CD14-positive monocyte (primary cell): ENCODE data around the gene MAB21L4. TPM values are rescaled to one million over a fixed set of nuclear protein-coding genes. Genes with fewer than 3 reads are reported as not detected.

Experiments
- DNase-seq, 3 donors: peaks; one replicate each; pipeline ENCODE4 v3.0.0-alpha.2; 2011 to 2022
- H2AFZ ChIP-seq: 2 replicates; pipeline ENCODE4 v1.6.0; 2012; ENCODE audit warnings: mild to moderate bottlenecking, low read depth, low read length, inconsistent platforms; ENCODE audit not compliant: insufficient read depth, poor library complexity, severe bottlenecking
- H3K27ac ChIP-seq, 2 donors: 1 replicate in 1 of 2; 2 replicates in 1 of 2; pipeline ENCODE4 v1.5.1; 2012 to 2013; ENCODE audit warnings: low read length in 2 of 2, control low read depth in 1 of 2, inconsistent platforms in 1 of 2, low read depth in 1 of 2, mild to moderate bottlenecking in 1 of 2
- H3K27me3 ChIP-seq, 2 donors: one replicate each; pipeline versions ENCODE4 v1.6.0 to v1.6.1; 2011 to 2013; ENCODE audit warnings: low read length in 2 of 2; ENCODE audit not compliant: control insufficient read depth in 2 of 2, insufficient read depth in 2 of 2
- H3K36me3 ChIP-seq, 2 donors: replicated peaks in 1 of 2; 1 replicate in 1 of 2; 2 replicates in 1 of 2; pipeline versions ENCODE4 v1.5.1 to v1.6.1; 2012 to 2013; ENCODE audit warnings: low read length in 2 of 2, control low read depth in 1 of 2, inconsistent platforms in 1 of 2, mild to moderate bottlenecking in 1 of 2; ENCODE audit not compliant: insufficient read depth in 2 of 2, control insufficient read depth in 1 of 2
- H3K4me1 ChIP-seq, 2 donors: 1 replicate in 1 of 2; 2 replicates in 1 of 2; pipeline versions ENCODE4 v1.5.1 to v1.6.1; 2012 to 2013; ENCODE audit warnings: low read length in 2 of 2, control low read depth in 1 of 2, inconsistent platforms in 1 of 2, mild to moderate bottlenecking in 1 of 2, moderate library complexity in 1 of 2; ENCODE audit not compliant: insufficient read depth in 2 of 2, control insufficient read depth in 1 of 2
- H3K4me2 ChIP-seq: replicated peaks from 2 replicates; pipeline ENCODE3; 2012; ENCODE audit warnings: low read length, moderate library complexity, mild to moderate bottlenecking; ENCODE audit not compliant: poor library complexity, severe bottlenecking; ENCODE audit errors: extremely low read depth
- H3K4me3 ChIP-seq, 3 experiments: fragments of 200-600 bp in 1 of 3; sonication (generic) in 1 of 3; replicated peaks in 1 of 3; 1 replicate in 2 of 3; 2 replicates in 1 of 3; pipeline ENCODE4 v1.5.1; 2011 to 2013; ENCODE audit warnings: low read length in 3 of 3, mild to moderate bottlenecking in 3 of 3, control low read depth in 2 of 3, low read depth in 2 of 3, inconsistent platforms in 1 of 3, moderate library complexity in 1 of 3
- H3K79me2 ChIP-seq: 2 replicates; pipeline ENCODE4 v1.6.0; 2012; ENCODE audit warnings: mild to moderate bottlenecking, control low read depth, inconsistent platforms, low read length, moderate library complexity; ENCODE audit not compliant: insufficient read depth
- H3K9ac ChIP-seq: 2 replicates; pipeline ENCODE4 v1.6.0; 2017; ENCODE audit warnings: low read length, mild to moderate bottlenecking; ENCODE audit not compliant: insufficient read depth, poor library complexity, severe bottlenecking
- H3K9me3 ChIP-seq, 2 donors: replicated peaks in 1 of 2; 1 replicate in 1 of 2; 2 replicates in 1 of 2; pipeline versions ENCODE4 v1.5.1 to v1.6.1; 2012 to 2013; ENCODE audit warnings: low read length in 2 of 2, control low read depth in 1 of 2; ENCODE audit not compliant: control insufficient read depth in 1 of 2, insufficient read depth in 1 of 2
- H4K20me1 ChIP-seq: 2 replicates; pipeline ENCODE4 v1.6.0; 2012; ENCODE audit warnings: mild to moderate bottlenecking, low read length, control low read depth, moderate library complexity; ENCODE audit not compliant: insufficient read depth
- H3K27ac Mint-ChIP-seq, 7 donors: one replicate each; pipeline ENCODE4 v1.8.0; 2020; ENCODE audit warnings: mild to moderate bottlenecking in 7 of 7, mixed read lengths in 7 of 7, moderate library complexity in 6 of 7, inconsistent platforms in 2 of 7
- H3K27me3 Mint-ChIP-seq, 3 donors: one replicate each; pipeline ENCODE4 v1.8.0; 2021 to 2022; ENCODE audit warnings: low read depth in 3 of 3, mild to moderate bottlenecking in 3 of 3, mixed read lengths in 3 of 3, moderate library complexity in 3 of 3, inconsistent platforms in 1 of 3
- H3K36me3 Mint-ChIP-seq, 2 donors: one replicate each; pipeline ENCODE4 v1.8.0; 2020; ENCODE audit warnings: mixed read lengths in 2 of 2, inconsistent platforms in 1 of 2, mild to moderate bottlenecking in 1 of 2
- H3K4me1 Mint-ChIP-seq: one replicate; pipeline ENCODE4 v1.8.0; 2020; ENCODE audit warnings: mild to moderate bottlenecking, mixed read lengths
- H3K4me3 Mint-ChIP-seq, 2 donors: one replicate each; pipeline ENCODE4 v1.8.0; 2020; ENCODE audit warnings: mild to moderate bottlenecking in 2 of 2, mixed read lengths in 2 of 2, moderate library complexity in 1 of 2
- H3K9me3 Mint-ChIP-seq, 7 donors: one replicate each; pipeline ENCODE4 v1.8.0; 2020 to 2022; ENCODE audit warnings: mixed read lengths in 7 of 7, mild to moderate bottlenecking in 6 of 7, moderate library complexity in 6 of 7, inconsistent platforms in 2 of 7
- CTCF ChIP-seq: fragments of 200-600 bp; IDR thresholded peaks from one replicate; pipeline ENCODE4 v1.8.0; 2022; ENCODE audit warnings: antibody characterized with exemption, mild to moderate bottlenecking
- WGBS: methylation state at CpG from one replicate; pipeline ENCODE4 v1.1.5; 2013; ENCODE audit warnings: missing lambda C conversion rate; ENCODE audit not compliant: insufficient coverage; 5-methylcytosine and 5-hydroxymethylcytosine counted together
- intact Hi-C, 2 donors: fragments of 100-400 bp; cut with micrococcal nuclease; formaldehyde crosslinking; loops; one replicate each; pipeline versions ENCODE4 v1.15.0 to v1.15.1; 2023
- polyA plus RNA-seq, 3 donors: library from polyadenylated mRNA; depleted of rRNA in 1 of 3; unstranded in 2 of 3; stranded (reverse) in 1 of 3; fragments of 300-500 nt in 2 of 3; fragments of >200 nt in 1 of 3; fragmentation: Illumina TruSeq in 2 of 3; gene quantifications; 1 replicate in 2 of 3; 2 replicates in 1 of 3; pipeline ENCODE4 v1.2.3, GENCODE V29; 2012 to 2021

Gene MAB21L4
- polyA plus RNA-seq, 3 donors = not detected

GRCh38 chr2:240891492-240892340 is 4.2 kb downstream of the MAB21L4 start:
- Mint-ChIP-seq H3K27ac (no peak overlapping the region), H3K9me3 (peaks cover 0 to 3% (median 0%) of the 10 kb centered on the region in 7 donors), H3K4me1 (no peaks in the 10 kb centered on the region), H3K4me3 (no peak overlapping the region), H3K36me3 (no peaks in the 10 kb centered on the region), H3K27me3 (peaks cover 2 to 5% (median 2%) of the 10 kb centered on the region in 3 donors)
- Histone ChIP-seq H3K79me2 (no peaks in the 10 kb centered on the region), H3K4me3 (no peak overlapping the region), H2AFZ (no peak overlapping the region), H4K20me1 (no peaks in the 10 kb centered on the region), H3K4me2 (no peak overlapping the region), H3K27ac (no peak overlapping the region), H3K4me1 (no peaks in the 10 kb centered on the region), H3K9ac (no peak overlapping the region), H3K27me3 (no peaks in the 10 kb centered on the region), H3K36me3 (no peaks in the 10 kb centered on the region), H3K9me3 (no peaks in the 10 kb centered on the region)
- intact Hi-C loops = no loop called here
- DNase-seq = no peak
- WGBS = 87% methylated on average over 17 of the region's 20 CpGs
- TF ChIP-seq CTCF = no peak

- intact Hi-C loops = no loop called here
- no peaks in the 10 kb centered on the region for H3K27me3 ChIP-seq
- H3K79me2 ChIP-seq = no peaks in the 10 kb centered on the region
- H3K36me3 Mint-ChIP-seq = no peaks in the 10 kb centered on the region
- H3K27ac Mint-ChIP-seq = no peak overlapping the region
- H3K4me1 Mint-ChIP-seq = peaks cover 6% of the 10 kb centered on the region
- H2AFZ ChIP-seq = no peak overlapping the region
- peaks cover 2 to 5% (median 2%) of the 10 kb centered on the region in 3 donors for H3K27me3 Mint-ChIP-seq
- no peak overlapping the region for H3K4me3 ChIP-seq
- H3K9ac ChIP-seq = no peak overlapping the region
- H3K36me3 ChIP-seq = no peaks in the 10 kb centered on the region
- peaks cover 0 to 7% (median 0%) of the 10 kb centered on the region in 7 donors for H3K9me3 Mint-ChIP-seq
- no peaks in the 10 kb centered on the region for H4K20me1 ChIP-seq
- H3K4me1 ChIP-seq = peaks cover under 1 to 5% of the 10 kb centered on the region in 2 donors
- no peaks in the 10 kb centered on the region for H3K9me3 ChIP-seq
- TF ChIP-seq CTCF = no peak
- WGBS = 85% methylated on average over 10 of the region's 14 CpGs
- DNase-seq = no peak
- H3K27ac ChIP-seq = no peak overlapping the region
- H3K4me2 ChIP-seq = no peak overlapping the region
- H3K4me3 Mint-ChIP-seq = no peak overlapping the region
Observed at GRCh38 chr2:240890691-240891090, 5.3 kb downstream of the MAB21L4 start.
